ENCODE results near the gene SMURF1.
"Not testable (repeated sequence)": the region's sequence is repeated elsewhere in the genome, so short reads cannot be mapped to it uniquely, and the experiment has no call there.

Gene SMURF1

GRCh38 chr7:99121496-99122021 is 22.3 kb downstream of the SMURF1 start:
- no peak for DNase-seq (ENCODE audit: low read depth)

DNA sequence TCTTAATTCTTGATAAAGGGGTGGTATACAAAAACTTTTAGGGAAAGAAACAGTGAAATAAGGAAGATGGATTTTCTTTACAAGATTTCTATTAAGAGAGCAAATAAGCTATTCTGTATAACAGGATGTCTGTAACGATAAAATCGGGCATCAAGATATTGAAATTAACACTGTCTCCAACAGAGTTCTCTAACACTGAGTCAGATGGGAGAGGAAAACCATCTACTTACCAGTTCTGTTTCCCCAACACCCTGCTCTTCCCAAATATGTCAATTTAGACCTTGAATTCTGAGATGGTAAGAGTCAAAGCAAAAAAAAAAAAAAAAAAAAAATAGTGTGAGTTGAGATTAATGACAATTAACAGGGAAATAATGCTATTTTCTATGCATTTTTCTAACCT is 23.0 kb downstream of the SMURF1 start:
- DNase-seq (ENCODE audit: low read depth) = no peak

DNA sequence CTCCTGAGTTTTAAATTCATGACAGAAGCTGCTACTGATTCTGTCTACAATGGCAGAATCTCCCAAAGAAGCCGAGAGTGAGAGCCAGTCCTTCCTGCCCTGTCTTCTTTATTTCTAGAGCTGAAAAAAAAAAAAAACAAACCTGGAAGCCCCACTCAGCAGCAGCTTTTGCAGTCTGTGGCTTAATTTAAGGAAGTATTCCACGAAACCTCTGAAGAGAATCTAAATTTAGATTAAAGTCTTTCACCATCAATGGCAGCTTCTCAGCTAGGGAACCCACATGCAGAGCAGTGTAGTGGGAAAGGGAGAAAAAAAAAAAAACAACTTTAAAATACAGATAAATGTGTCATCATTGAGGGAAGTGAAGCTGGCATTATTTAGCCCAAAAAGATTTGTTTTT is 23.4 kb downstream of the SMURF1 start:
- DNase-seq (ENCODE audit: low read depth) = no peak

DNA sequence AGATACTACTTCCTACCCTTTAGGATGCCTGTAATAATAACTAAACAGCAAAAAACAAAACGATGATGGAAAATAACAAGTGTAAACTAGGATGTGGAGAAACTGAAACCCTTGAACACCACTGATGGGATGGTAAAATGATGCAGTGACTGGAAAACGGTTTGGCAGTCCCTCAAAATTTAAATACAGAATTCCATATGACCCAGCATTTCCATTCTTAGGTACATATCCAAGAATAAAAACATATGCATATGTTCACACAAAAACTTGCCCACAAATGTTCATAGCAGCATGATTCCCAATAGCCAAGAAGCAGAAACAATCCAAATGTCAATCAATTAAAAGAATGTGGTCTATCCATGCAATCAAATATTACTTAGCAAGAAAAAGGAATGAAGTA is 25.8 kb downstream of the SMURF1 start:
- DNase-seq (ENCODE audit: low read depth) = no peak

- DNase-seq (ENCODE audit: low read depth) = no peak
Observed at GRCh38 chr7:99116144-99116543, 27.8 kb downstream of the SMURF1 start.

DNA sequence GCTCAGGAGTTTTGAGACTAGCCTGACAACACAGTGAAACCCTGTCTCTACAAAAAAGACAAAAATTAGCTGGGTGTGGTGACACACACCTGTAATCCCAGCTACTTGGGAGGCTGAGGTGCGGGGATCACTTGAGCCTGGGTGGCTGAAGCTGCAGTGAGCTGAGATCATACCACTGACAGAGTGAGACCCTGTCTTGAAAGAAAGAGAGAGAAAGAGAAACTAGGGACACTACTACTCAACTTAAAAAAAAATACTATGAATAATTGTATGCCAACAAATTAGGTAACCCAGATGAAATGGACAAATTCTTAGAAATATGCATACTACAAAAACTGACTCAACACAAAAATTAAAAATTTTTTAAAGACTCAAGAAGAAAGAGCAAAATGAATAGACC is 28.5 kb downstream of the SMURF1 start:
- no peak for DNase-seq (ENCODE audit: low read depth)

DNA sequence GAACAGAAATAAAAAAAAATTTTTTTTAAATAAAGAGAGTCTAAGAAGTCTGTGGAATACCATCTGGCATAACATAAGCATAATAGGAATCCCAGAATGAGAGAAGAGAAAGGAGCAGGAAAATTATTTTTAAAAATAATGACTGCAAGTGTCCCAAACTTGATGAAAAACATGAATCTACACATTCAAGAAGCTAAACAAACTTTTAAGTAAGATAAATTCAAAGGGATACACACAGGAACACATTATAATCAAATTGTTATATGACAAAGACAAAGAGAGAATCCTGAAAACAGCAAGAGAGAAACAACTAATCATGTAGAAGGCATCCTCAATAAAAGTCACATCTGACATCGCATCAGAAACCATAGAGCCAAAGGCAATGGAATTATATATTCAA is 30.9 kb downstream of the SMURF1 start:
- no peak for DNase-seq (ENCODE audit: low read depth)

- no peak for DNase-seq (ENCODE audit: low read depth)
Observed at GRCh38 chr7:99112097-99112496, 31.8 kb downstream of the SMURF1 start.

DNA sequence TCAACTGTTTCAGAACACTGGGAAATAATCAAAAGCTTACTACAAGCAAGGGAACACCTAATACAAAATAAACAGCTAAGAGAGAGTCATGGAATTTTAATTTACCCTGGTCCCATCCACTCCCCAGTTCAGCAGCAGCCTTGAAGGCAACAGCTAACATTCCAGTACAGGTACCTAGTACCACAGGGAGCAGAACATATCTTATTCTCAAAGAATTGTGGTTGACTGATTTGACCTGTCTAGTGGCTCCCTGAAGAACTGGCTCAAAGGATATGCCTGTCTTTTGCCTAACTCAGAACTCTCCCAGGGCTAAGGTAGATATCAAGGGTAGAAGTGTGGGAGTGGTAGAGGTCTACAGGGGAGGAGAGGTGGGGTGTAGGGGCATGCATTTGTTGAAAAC is 32.3 kb downstream of the SMURF1 start:
- no peak for DNase-seq (ENCODE audit: low read depth)

GRCh38 chr7:99109108-99110051 is 34.5 kb downstream of the SMURF1 start:
- no peak for DNase-seq (ENCODE audit: low read depth)

DNA sequence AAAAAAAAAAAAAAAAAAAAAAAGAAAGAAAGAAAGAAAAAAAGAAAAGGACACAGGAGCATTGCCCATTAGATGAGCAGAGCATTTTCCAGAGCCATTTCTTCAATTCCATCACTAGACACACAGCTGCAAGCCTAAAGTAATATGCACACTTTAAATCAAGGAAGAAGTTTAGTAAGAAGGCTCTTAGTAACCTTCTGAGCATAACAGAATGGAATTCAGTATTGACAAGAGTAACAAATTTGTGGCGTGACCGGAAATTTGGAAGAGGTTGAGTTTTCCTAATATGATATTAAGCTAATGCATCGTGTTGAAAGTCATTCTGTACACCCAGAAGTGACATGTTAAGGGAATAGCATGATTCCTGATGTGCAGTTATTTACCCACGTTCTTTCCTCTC is 35.3 kb downstream of the SMURF1 start:
- no peak for DNase-seq (ENCODE audit: low read depth)

GRCh38 chr7:99106821-99107241 is 37.1 kb downstream of the SMURF1 start:
- no peak for DNase-seq (ENCODE audit: low read depth)

GRCh38 chr7:99106411-99106810 is 37.5 kb downstream of the SMURF1 start:
- DNase-seq (ENCODE audit: low read depth) = no peak

DNA sequence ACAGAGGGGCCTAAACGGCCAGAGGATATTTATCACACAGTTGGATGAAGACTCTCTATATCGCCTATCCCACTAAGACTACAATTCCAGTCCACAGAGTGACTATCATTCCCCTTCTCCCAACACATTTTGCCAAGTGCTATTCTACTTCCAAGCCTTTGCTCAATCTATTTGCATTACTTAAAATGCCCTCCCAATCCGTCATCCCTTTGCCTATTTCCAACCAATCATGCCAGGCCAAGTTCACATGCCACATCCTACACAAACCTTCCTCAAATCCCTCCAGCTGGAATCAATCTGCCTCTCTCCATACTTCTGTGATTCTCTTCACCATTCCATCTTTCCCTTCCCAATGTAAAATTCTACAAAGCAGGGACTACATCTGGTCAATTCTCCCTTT is 38.2 kb downstream of the SMURF1 start:
- no peak for DNase-seq (ENCODE audit: low read depth)

GRCh38 chr7:99104631-99105030 is 39.3 kb downstream of the SMURF1 start:
- no peak for DNase-seq (ENCODE audit: low read depth)

DNA sequence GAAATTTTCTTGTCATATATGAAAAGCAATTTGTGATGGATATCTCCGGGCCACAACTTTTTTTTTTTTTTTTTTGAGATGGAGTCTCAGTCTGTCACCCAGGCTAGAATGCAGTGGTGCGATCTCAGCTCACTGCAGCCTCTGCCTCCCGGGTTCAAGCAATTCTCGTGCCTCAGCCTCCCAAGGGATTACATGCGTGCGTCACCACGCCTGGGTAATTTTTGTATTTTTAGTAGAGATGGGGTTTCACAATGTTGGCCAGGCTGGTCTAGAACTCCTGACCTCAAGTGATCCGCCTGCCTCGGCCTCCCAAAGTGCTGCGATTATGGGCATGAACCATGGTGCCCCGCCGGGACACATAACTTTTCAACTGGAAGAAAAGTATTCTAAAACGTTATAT is 40.1 kb downstream of the SMURF1 start:
- not testable (repeated sequence) for DNase-seq (ENCODE audit: low read depth)

DNA sequence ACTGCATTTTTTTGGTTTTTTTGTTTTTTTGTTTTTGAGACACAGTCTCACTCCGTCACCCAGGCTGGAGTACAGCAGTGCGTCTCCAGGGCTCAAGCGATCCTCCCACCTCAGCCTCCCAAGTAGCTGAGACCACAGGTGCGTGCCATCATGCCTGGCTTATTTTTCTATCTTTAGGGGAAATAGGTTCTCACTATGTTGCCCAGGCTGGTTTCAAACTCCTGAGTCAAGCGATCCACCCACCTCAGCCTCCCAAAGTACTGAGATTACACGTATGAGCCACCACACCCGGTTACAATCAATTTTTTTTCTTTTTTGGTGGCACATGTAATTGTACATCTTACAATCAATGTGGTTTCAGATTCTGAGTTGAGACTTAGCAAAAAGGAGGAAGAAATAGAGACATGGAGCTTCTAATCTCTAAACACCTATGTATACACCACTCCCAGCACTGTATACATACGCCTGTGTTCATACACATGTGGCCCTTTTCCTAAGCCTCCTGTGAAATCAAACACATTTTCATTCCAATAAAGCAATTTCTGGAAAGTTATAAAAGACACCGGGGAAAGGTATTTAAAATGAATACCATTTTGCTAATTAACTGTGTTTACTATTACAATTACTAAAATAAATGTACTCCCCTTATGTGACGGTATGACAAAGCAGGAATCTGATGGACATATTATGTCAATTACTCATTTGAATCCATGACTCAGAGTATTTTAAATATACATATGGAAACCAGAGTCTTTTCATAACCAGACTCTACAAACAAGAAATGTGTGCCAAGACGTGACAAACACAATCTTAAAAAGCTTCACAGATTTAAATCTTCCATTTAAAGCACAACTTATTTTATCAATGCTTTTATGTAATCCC is 40.9 kb downstream of the SMURF1 start:
- no peak for DNase-seq (ENCODE audit: low read depth)

DNA sequence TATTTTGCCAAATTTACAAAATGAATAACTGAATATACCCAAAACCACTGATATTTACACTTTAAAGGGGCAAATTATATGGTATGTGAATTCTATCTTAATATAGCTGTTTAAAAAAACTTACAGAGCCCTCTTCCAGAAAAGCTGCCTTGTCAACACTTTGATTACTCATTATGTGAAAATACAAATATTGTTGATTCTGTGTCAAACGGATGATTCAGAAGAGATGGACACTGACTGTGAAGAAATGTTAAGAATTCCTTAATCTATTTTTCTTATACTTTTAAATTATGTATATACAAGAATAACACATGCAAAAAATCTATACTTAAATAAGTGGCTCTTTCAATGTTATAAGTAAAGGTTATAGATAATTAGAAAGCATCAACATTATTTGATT is 41.5 kb downstream of the SMURF1 start:
- no peak for DNase-seq (ENCODE audit: low read depth)

GRCh38 chr7:99101516-99101915 is 42.4 kb downstream of the SMURF1 start:
- DNase-seq (ENCODE audit: low read depth) = not testable (repeated sequence)

- no peak for DNase-seq (ENCODE audit: low read depth)
Observed at GRCh38 chr7:99099499-99100077, 44.3 kb downstream of the SMURF1 start.

DNA sequence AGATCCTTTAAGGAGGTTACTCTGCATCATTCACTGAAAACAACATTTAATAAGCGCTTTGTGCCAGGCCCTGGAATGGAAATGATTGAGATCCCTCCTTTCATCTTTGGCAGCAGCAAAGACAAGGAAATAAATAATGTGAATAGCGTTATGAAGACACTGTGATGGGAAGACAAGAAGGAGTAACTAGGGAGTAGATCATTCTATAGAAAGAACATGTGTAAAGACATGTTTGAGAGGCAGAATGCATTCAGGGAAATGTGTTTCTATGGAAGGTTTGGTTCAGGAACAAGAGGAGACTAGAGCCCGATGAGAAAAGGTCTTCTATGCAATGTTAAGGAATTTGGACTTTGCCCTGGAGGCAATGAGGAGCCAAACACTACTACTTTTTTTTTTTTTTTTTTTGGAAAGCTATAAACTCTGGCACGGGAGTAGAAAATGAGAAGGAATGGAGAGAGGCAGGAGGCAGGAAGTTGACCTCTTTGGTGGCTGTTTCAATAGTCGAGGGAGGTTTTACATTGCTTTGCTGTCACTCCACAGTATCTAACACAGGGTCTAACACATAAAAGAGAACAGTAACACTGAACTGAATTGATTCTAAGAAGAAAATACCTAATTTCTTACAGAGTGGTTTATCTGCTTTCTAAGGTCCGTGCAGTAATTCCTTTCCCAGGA is 44.9 kb downstream of the SMURF1 start:
- DNase-seq (ENCODE audit: low read depth) = peak; percentile 50

Measured in GM04504 (cell line).